Endodermal cell (in vitro differentiated cells): ENCODE results near the gene CLCN7. TPM values are rescaled to one million over a fixed set of nuclear protein-coding genes. Genes with fewer than 3 reads are reported as not detected.

Experiments used
- DNase-seq: peaks from one replicate; pipeline ENCODE4 v3.0.0-alpha.2; 2017
- H3K27ac ChIP-seq: 2 replicates; pipeline ENCODE4 v1.5.1; 2013; ENCODE audit warnings: mild to moderate bottlenecking, low read depth, low read length, moderate library complexity
- H3K27me3 ChIP-seq: 2 replicates; pipeline ENCODE4 v1.6.1; 2013; ENCODE audit warnings: mild to moderate bottlenecking, low read length, moderate library complexity; ENCODE audit not compliant: insufficient read depth, control insufficient read depth, poor library complexity, severe bottlenecking
- H3K36me3 ChIP-seq: 2 replicates; pipeline ENCODE4 v1.7.0; 2013; ENCODE audit warnings: mild to moderate bottlenecking, low read length, moderate library complexity; ENCODE audit not compliant: control insufficient read depth, insufficient read depth
- H3K4me1 ChIP-seq: one replicate; pipeline ENCODE4 v1.7.0; 2013; ENCODE audit warnings: low read length; ENCODE audit not compliant: control insufficient read depth, insufficient read depth
- H3K4me3 ChIP-seq: 2 replicates; pipeline ENCODE4 v1.5.1; 2013; ENCODE audit warnings: mild to moderate bottlenecking, low read length, moderate library complexity
- H3K9ac ChIP-seq: 2 replicates; pipeline ENCODE4 v1.6.1; 2013; ENCODE audit warnings: mild to moderate bottlenecking, low read length, moderate library complexity; ENCODE audit not compliant: poor library complexity, severe bottlenecking; ENCODE audit errors: extremely low read depth
- H3K9me3 ChIP-seq: 2 replicates; pipeline ENCODE4 v1.6.1; 2013; ENCODE audit warnings: mild to moderate bottlenecking, low read length, moderate library complexity; ENCODE audit not compliant: control insufficient read depth
- H3K27ac Mint-ChIP-seq: 2 replicates; pipeline ENCODE4 v1.8.0; 2020; ENCODE audit warnings: mixed read lengths
- H3K27me3 Mint-ChIP-seq: 2 replicates; pipeline ENCODE4 v1.8.0; 2021; ENCODE audit warnings: mild to moderate bottlenecking, mixed read lengths; ENCODE audit not compliant: insufficient read depth
- H3K36me3 Mint-ChIP-seq: 2 replicates; pipeline ENCODE4 v1.8.0; 2020; ENCODE audit warnings: low read depth, mixed read lengths
- H3K4me1 Mint-ChIP-seq: 2 replicates; pipeline ENCODE4 v1.8.0; 2020; ENCODE audit warnings: mixed read lengths
- H3K4me3 Mint-ChIP-seq: 2 replicates; pipeline ENCODE4 v1.8.0; 2020; ENCODE audit warnings: mild to moderate bottlenecking, moderate library complexity, mixed read lengths
- H3K9me3 Mint-ChIP-seq: 2 replicates; pipeline ENCODE4 v1.8.0; 2020; ENCODE audit warnings: mild to moderate bottlenecking, mixed read lengths
- CTCF ChIP-seq: fragments of 200-600 bp; sonication (generic); conservative IDR thresholded peaks from 2 replicates; pipeline ENCODE4 v1.5.0; 2021; ENCODE audit warnings: antibody characterized with exemption, mild to moderate bottlenecking
- WGBS, 2 experiments: methylation state at CpG; one replicate each; pipeline versions ENCODE4 v1.1.5 to v1.1.7; 2013; ENCODE audit warnings: missing lambda C conversion rate in 2 of 2, mixed read lengths in 1 of 2; ENCODE audit not compliant: insufficient coverage in 1 of 2, insufficient read length in 1 of 2; 5-methylcytosine and 5-hydroxymethylcytosine counted together
- total RNA-seq, 2 donors: library from RNA; stranded (reverse); fragmentation: NEBNext Ultra II Directional in 1 of 2; extraction: Animal tissue kit (Norgen Biotek cat#: 25700) in 1 of 2; gene quantifications; 2 replicates in 1 of 2; 3 replicates in 1 of 2; pipeline ENCODE4 v1.2.1, GENCODE V29; 2021

The CLCN7 gene
- total RNA-seq, 2 donors from 2014 or later: 94.4 to 96.7 TPM

- no peak overlapping the region for H3K27ac ChIP-seq
- Mint-ChIP-seq H3K27me3 (no peaks in the 10 kb centered on the region), H3K4me1 (no peaks in the 10 kb centered on the region), H3K27ac (no peak overlapping the region), H3K4me3 (no peak overlapping the region), H3K9me3 (no peaks in the 10 kb centered on the region), H3K36me3 (peaks cover 25% of the 10 kb centered on the region)
- no peaks in the 10 kb centered on the region for H3K9me3 ChIP-seq
- no peaks in the 10 kb centered on the region for H3K27me3 ChIP-seq
- peaks cover 13% of the 10 kb centered on the region for H3K36me3 ChIP-seq
- H3K9ac ChIP-seq: no peak overlapping the region
- no peak overlapping the region for H3K4me3 ChIP-seq
- no peaks in the 10 kb centered on the region for H3K4me1 ChIP-seq
- 96 to 100% methylated on average over 14 to 19 of the region's 19 CpGs for WGBS, 2 experiments
- DNase-seq: no peak
- no peak for TF ChIP-seq CTCF
Measured at GRCh38 chr16:1453316-1453715, 21.5 kb downstream of the CLCN7 start.

- 93 to 97% methylated on average over 12 to 20 of the region's 20 CpGs for WGBS, 2 experiments
- H3K9ac ChIP-seq: no peak overlapping the region
- H3K4me1 Mint-ChIP-seq: no peaks in the 10 kb centered on the region
- H3K4me3 ChIP-seq: no peak overlapping the region
- no peaks in the 10 kb centered on the region for H3K27me3 ChIP-seq
- DNase-seq: no peak
- H3K9me3 ChIP-seq: no peaks in the 10 kb centered on the region
- H3K4me1 ChIP-seq: no peaks in the 10 kb centered on the region
- peaks cover 31% of the 10 kb centered on the region for H3K36me3 Mint-ChIP-seq
- no peak overlapping the region for H3K4me3 Mint-ChIP-seq
- H3K36me3 ChIP-seq: peaks cover 13% of the 10 kb centered on the region
- no peaks in the 10 kb centered on the region for H3K9me3 Mint-ChIP-seq
- H3K27me3 Mint-ChIP-seq: no peaks in the 10 kb centered on the region
- H3K27ac Mint-ChIP-seq: no peak overlapping the region
- no peak overlapping the region for H3K27ac ChIP-seq
- TF ChIP-seq CTCF: no peak
Measured at GRCh38 chr16:1452530-1452929, 22.3 kb downstream of the CLCN7 start.

DNA sequence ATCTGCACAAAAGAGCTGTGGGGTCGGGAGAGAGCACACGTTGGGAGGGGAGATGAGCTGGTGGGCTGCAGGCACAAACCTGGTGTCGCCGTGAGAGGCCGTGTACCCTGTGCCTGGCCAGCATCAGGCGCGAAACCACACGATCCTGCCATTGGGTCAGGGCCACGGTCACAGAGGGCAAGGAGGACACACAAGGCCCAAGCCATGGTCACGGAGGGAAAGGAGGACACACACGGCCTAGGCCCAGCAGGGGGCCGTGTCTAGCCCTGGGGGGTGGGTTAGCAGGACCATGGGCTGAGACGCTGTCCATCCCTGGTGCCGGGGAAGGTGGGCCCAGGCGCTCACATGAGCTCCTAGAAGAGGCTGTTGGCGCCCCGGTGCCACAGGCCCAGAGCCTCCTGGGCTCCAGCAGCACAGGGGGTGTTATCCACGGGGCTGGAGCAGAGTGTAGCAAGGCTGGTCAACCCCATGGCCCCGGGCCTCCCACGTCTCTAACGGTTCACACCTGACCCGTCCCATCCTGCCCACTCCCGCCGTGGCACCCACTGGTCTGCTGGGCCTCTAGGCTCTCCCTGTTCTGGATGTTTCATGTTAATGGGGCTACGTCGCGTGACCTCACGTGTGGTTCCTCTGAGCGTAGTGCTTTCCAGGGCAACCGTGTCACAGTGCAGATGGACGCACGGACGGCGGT lies 23.0 kb downstream of the CLCN7 start:
- H3K36me3 Mint-ChIP-seq: peaks cover 31% of the 10 kb centered on the region
- WGBS, 2 experiments: 94 to 95% methylated on average over 30 to 34 of the region's 34 CpGs

More for the DNA sequence above, 23.0 kb downstream of the CLCN7 start:
- no peak for TF ChIP-seq CTCF
- Mint-ChIP-seq H3K4me1 (no peaks in the 10 kb centered on the region), H3K27ac (no peak overlapping the region), H3K27me3 (no peaks in the 10 kb centered on the region), H3K9me3 (no peaks in the 10 kb centered on the region), H3K4me3 (no peak overlapping the region)
- Histone ChIP-seq H3K36me3 (peaks cover 13% of the 10 kb centered on the region), H3K4me1 (no peaks in the 10 kb centered on the region), H3K27ac (no peak overlapping the region), H3K9ac (no peak overlapping the region), H3K27me3 (no peaks in the 10 kb centered on the region), H3K4me3 (no peak overlapping the region), H3K9me3 (no peaks in the 10 kb centered on the region)
- DNase-seq: no peak
